Measurements from ENCODE around the gene STK17A. TPM values are rescaled to one million over a fixed set of nuclear protein-coding genes. Genes with fewer than 3 reads are reported as not detected.

The STK17A gene
- polyA plus RNA-seq, 1 donor from 2014 or later, result 7.9 TPM

DNA sequence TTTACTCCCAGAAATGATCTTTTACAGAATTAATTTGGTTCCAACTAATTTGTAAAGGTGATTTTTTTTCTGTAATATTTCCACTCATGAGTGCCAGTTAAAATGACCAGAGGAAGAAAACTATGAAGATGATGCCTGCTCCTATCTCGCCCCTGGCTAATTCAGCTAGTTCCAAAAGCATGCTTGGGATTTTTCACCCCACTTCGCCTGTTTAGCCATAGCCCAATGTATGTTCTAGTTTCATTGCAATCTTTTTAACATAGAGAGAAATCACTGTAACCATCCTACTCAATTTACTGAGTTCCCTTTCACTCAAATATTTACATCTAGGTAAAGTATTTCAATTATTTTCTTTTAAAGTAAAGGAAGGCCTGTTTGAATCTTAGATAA is 23.0 kb upstream of the STK17A start:
- TF ChIP-seq, protein P1, sequence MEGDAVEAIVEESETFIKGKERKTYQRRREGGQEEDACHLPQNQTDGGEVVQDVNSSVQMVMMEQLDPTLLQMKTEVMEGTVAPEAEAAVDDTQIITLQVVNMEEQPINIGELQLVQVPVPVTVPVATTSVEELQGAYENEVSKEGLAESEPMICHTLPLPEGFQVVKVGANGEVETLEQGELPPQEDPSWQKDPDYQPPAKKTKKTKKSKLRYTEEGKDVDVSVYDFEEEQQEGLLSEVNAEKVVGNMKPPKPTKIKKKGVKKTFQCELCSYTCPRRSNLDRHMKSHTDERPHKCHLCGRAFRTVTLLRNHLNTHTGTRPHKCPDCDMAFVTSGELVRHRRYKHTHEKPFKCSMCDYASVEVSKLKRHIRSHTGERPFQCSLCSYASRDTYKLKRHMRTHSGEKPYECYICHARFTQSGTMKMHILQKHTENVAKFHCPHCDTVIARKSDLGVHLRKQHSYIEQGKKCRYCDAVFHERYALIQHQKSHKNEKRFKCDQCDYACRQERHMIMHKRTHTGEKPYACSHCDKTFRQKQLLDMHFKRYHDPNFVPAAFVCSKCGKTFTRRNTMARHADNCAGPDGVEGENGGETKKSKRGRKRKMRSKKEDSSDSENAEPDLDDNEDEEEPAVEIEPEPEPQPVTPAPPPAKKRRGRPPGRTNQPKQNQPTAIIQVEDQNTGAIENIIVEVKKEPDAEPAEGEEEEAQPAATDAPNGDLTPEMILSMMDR (IDR thresholded peaks at IDR 0.05; ENCODE audit: poor library complexity, severe bottlenecking), result no peak
- TF ChIP-seq POLR2AphosphoS5 (IDR thresholded peaks at IDR 0.05) (no peak), EZH2 (IDR thresholded peaks at IDR 0.05; ENCODE audit: borderline replicate concordance, insufficient read depth, low read length, poor library complexity, severe bottlenecking) (no peak), TAF1 (IDR thresholded peaks at IDR 0.05; ENCODE audit: low read depth) (no peak), REST (IDR thresholded peaks at IDR 0.05; ENCODE audit: borderline replicate concordance) (no peak), RAD21 (conservative IDR thresholded peaks at IDR 0.05) (no peak), EP300 (conservative IDR thresholded peaks at IDR 0.05; ENCODE audit: poor library complexity, severe bottlenecking) (no peak), MXI1 (conservative IDR thresholded peaks at IDR 0.05; ENCODE audit: poor library complexity, severe bottlenecking) (no peak), SMC3 (conservative IDR thresholded peaks at IDR 0.05; ENCODE audit: poor library complexity) (no peak)
- H4K20me1 ChIP-seq (ENCODE audit: insufficient read depth), result no peaks in the 10 kb centered on the region
- H3K79me2 ChIP-seq (replicated peaks; ENCODE audit: insufficient read depth, low read length), result no peaks in the 10 kb centered on the region
- no peaks in the 10 kb centered on the region for H3K9me3 ChIP-seq (ENCODE audit: low read length)
- H3K4me2 ChIP-seq (ENCODE audit: low read length), result no peak overlapping the region
- no peak overlapping the region for H3K4me3 ChIP-seq (ENCODE audit: low read length)
- no peaks in the 10 kb centered on the region for H3F3A ChIP-seq (ENCODE audit: insufficient read depth, low read length, poor library complexity, severe bottlenecking)
- no peaks in the 10 kb centered on the region for H3K27me3 ChIP-seq (ENCODE audit: insufficient read depth, low read depth, low read length)
- H3K9me2 ChIP-seq (ENCODE audit: insufficient read depth, low read length), result no peaks in the 10 kb centered on the region
- H2AFZ ChIP-seq (ENCODE audit: low read depth, low read length), result no peak overlapping the region
- H3K36me3 ChIP-seq (ENCODE audit: insufficient read depth, low read length), result peaks cover 4% of the 10 kb centered on the region
- no peak overlapping the region for H3K9ac ChIP-seq (ENCODE audit: low read length)
- no peak overlapping the region for H3K27ac ChIP-seq (ENCODE audit: low read length)

DNA sequence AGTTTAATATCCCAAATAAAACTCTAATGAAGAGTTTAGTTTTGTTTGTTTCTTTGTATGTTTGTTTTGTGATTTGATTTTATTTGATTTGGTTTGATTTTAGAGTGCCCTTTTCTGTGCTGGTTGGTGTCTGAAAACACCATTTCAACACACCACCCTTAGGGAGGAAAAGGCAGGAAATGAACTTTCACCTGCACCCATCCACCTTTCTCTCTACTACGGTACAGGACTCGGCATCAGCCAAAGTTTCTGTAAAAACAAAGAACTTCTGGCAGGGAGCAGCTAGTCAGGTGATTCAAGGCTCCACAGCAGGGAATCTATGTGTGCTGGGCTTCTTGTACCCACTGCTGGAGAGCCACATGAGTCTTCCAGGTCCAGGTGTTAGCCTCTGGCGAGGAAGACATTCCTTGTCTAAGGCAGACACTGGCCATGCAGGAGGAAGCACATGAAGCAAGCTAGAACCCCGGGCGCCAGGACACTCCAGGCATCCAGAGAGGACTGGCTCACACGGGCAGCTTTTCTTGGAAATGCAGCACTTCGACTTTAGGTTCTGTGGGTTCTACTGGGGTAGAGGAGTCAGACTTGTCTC is 22.1 kb upstream of the STK17A start:
- H3K9ac ChIP-seq (ENCODE audit: low read length), result no peak overlapping the region
- no peak overlapping the region for H2AFZ ChIP-seq (ENCODE audit: low read depth, low read length)
- no peaks in the 10 kb centered on the region for H3F3A ChIP-seq (ENCODE audit: insufficient read depth, low read length, poor library complexity, severe bottlenecking)
- H3K27me3 ChIP-seq (ENCODE audit: insufficient read depth, low read depth, low read length), result no peaks in the 10 kb centered on the region
- H3K4me2 ChIP-seq (ENCODE audit: low read length), result no peak overlapping the region
- H3K27ac ChIP-seq (ENCODE audit: low read length), result no peak overlapping the region
- no peaks in the 10 kb centered on the region for H3K79me2 ChIP-seq (replicated peaks; ENCODE audit: insufficient read depth, low read length)
- H4K20me1 ChIP-seq (ENCODE audit: insufficient read depth), result no peaks in the 10 kb centered on the region
- no peaks in the 10 kb centered on the region for H3K9me2 ChIP-seq (ENCODE audit: insufficient read depth, low read length)
- peaks cover 4% of the 10 kb centered on the region for H3K36me3 ChIP-seq (ENCODE audit: insufficient read depth, low read length)
- TF ChIP-seq TAF1 (IDR thresholded peaks at IDR 0.05; ENCODE audit: low read depth) (no peak), SMC3 (conservative IDR thresholded peaks at IDR 0.05; ENCODE audit: poor library complexity) (no peak), RAD21 (conservative IDR thresholded peaks at IDR 0.05) (no peak)
- no peaks in the 10 kb centered on the region for H3K9me3 ChIP-seq (ENCODE audit: low read length)
- H3K4me3 ChIP-seq (ENCODE audit: low read length), result no peak overlapping the region
